NCI-H1417 treated with DMSO at 0.1 percent for 48 hours (cell line): ENCODE data around the gene NRARP.

Experiments
- DNase-seq: peaks from one replicate; lab custom pipeline; 2025; lab: John Stamatoyannopoulos, UW

The NRARP gene

DNA sequence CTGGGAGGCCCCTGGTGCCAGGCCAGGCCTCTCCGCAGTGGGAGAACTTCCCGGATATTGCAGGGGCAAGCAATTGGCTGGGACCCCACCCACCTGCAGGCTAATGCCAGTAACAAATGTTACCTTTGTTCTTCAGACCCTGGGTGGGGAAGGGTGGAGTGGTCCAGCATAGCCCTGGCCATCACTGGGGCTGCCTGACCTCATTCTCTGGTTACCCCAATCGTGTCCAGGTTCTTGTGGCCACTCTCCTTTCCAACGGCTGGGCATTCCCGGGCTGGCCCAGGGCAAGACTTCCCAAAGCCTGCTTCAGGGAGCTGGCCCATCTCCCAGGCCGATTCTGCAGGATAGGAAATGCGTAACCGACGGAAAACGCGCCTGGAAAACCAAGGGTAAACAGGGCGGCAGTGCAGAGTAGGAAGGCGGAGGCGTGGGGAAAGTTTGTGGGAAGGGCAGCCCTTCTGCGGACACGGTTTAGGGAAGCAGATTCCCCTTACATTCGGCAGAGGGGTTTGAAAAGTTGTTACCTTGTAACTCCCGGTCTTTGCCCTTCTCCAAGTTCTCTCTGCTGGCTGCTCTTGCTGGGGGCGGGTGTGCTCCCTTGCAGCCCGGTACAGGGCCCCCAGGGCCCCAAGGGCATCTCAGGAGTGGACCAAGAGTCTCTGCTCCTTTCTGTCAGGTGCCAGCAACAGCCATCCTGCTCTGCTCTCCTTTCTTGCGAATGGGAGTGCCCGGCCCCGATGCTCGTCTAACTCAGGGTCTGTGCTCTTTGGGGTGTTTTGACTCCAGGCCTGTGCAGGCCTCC, 3.5 kb downstream of the NRARP start:
- DNase-seq, result no peak

DNA sequence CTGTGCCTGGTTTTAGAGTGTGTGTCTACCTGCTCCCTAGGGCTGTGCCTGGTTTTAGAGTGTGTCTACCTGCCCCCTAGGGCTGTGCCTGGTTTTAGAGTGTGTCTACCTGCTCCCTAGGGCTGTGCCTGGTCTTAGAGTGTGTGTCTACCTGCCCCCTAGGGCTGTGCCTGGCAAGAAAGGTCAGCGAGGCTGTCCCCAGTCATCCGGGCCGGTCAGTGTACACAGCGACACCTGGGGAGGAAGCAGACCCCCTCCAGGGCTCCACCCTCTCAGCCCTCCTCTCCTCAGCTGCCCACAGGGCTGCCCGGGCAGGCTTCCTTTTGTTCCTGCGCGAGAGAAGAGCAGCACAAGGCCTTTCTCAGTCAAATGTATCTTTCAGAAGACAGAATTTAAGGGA, 4.1 kb downstream of the NRARP start:
- no peak for DNase-seq

DNA sequence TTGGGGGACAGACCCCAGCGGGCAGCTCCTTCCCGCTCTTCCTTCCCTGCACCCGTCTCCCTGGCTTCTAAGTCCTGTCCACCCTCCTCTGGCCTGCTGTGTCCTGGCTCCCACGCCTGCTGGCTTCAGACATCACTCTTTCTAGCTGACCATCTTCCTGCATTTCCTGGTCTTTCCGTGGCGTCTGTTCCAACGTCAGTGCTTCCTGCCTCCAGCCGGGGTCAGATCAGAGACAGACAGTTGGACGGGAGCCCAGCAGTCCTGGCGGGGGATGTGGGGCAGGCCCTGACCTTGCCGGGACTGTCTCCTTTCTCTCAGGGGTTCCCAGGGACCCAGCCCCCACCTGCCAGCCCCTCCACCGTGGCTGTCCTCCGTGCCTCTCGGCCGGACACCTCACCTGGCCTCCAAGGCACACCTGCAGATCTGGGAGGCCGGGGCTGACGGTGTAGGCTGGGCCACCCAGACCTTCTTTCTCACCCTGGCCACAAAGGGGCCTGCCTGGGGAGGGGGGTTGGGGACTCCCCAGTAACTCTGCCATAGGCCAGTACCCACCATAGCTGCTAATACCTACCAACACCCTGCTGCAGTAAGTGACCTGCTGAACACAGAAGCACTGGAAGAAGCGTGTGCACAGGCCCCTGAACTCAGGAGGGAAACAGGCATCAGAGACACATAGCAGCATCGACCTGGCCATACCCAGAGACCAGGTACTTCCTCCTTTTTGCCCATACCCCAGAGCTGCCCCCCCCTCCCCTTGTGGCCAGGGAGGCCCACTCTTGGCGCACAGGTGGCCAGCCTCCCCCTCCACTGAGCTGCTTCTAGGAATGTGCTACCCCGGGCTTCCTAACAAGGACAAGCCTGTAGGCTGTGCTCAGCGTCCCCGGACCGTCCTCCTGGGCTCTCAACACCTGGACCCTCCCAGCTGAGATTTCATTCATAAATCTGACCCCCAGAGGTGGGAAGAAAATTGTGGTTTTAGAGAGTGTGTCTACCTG, 5.1 kb downstream of the NRARP start:
- DNase-seq, result no peak

DNA sequence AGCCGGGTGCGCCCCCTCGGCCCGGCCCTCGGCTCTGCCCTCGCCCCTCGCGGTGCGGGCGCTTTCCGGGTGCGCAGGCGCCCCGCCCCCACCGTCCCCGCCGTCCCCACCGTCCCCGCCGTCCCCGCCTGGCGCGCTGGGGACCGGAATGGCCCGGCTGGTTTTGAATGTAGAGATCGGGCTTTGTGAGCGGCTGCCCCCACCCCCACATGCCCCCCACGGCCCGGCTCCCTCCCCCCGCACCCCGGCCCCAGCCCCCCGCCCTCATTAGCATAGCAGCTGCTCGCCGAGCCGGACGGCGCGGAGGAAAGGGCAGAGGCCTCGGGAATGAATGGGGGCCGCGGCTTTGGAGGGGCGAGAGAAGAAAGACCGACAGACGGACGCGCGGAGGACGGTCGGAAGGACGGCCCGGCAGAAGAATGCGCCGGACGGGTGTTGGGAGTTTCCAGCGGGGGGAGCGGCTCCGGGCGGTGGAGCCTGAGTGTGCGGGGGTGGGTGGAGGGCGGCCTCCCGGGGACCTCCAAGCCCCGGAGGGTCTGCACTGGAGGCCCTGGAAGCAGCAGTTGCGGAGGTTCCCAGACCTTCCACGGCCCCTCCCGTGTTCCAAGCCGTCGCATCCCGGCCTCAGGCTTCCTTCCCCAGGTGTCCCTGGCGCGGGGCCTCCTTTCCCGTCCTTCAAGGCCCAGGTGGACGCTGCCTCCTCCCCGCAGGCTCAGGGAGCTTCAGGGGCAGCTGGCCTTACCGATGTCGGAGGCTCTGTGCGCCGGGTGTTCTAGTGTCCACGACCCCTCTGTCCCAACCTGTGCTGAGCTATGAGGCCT, 6.0 kb downstream of the NRARP start:
- no peak for DNase-seq

- no peak for DNase-seq
Observed at GRCh38 chr9:137295238-137295811, 6.7 kb downstream of the NRARP start.

- no peak for DNase-seq
Observed at GRCh38 chr9:137294681-137295237, 7.3 kb downstream of the NRARP start.

GRCh38 chr9:137294091-137294680, 7.9 kb downstream of the NRARP start:
- no peak for DNase-seq

DNA sequence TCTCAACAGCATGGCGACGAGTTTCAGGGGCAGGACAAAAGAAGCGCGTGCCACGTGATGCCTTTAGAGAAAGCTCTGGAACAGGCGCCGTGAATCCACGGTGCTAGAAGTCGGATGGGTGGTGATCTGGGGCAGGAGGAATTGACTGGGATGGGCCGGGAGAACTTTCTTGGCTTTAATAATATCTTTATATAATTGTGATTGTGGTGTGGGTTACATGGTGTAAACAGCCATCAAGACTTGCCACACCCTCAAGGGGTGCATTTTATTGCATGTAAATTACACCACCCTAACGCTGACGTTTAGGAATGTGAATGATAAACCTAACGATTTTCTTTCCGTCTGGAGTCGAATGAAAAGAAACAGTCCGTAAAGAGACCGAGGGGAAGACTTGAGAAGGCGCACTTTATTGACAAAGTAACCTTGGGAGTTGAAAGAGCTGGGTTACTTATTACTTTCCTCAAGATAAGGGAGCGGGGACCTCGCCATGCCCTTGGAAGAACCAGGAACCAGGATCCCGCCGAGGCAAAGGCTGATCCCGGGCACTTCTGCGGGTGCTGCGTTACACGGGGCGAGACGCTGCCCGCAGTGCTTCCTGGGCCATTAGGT, 8.5 kb downstream of the NRARP start:
- no peak for DNase-seq

- no peak for DNase-seq
Observed at GRCh38 chr9:137293094-137293481, 9.0 kb downstream of the NRARP start.

DNA sequence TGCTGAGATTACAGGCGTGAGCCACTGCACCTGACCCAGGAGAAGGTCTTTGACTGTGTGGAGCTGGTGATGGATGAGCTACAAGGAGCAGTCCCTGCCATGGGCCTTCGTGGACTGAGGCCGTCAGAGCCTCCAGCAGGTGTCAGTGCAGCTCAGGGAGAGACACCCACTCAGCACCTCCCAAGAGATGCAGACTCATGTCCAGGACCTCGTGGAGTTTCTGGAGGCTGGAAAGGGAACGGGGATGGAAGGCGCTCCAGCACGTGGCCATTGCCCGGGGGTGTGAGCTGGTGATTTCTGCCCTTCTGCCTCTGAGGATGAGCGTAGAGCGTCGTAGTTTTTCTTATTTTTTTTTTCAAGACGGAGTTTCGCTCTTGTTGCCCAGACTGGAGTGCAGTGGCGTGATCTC, 15.1 kb downstream of the NRARP start:
- DNase-seq, result no peak

DNA sequence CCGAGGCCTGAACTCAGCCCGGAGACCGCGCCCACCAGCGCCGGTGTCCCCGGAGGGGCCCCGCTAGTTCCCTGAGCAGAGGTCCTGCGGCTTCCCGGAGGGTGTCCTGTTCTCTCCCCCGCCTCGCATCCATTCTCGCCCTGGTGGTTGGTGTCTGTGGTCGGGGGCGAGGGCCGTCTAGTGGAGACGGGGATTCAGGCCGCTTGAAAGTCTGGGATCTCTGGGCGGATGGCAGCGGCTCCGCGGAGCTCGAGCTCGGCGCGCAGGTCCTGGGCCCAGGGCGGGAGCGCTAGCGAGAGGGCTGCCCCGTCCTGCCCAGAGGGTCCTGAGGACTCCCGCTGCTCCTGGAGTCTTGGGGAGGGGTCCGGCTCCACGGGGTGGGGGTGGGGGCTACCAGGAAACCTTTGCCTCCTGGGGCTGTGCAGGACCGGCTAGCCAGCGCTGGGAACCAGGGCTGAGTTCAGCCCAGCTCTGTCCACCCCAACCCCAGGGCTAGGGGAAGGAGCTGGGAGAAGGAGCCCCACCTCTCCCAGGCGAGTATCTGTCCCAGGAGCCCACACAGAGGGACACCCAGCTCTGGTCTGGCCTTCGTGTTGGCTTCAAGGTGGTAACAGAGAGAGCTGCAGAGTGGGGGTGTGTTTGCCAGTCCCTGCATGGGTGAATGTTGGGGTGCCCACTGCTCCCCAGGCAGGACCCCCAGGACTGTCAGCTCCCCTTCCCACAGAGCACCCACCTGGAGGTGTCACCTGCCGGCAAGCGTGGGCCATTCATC, 20.5 kb downstream of the NRARP start:
- no peak for DNase-seq

DNA sequence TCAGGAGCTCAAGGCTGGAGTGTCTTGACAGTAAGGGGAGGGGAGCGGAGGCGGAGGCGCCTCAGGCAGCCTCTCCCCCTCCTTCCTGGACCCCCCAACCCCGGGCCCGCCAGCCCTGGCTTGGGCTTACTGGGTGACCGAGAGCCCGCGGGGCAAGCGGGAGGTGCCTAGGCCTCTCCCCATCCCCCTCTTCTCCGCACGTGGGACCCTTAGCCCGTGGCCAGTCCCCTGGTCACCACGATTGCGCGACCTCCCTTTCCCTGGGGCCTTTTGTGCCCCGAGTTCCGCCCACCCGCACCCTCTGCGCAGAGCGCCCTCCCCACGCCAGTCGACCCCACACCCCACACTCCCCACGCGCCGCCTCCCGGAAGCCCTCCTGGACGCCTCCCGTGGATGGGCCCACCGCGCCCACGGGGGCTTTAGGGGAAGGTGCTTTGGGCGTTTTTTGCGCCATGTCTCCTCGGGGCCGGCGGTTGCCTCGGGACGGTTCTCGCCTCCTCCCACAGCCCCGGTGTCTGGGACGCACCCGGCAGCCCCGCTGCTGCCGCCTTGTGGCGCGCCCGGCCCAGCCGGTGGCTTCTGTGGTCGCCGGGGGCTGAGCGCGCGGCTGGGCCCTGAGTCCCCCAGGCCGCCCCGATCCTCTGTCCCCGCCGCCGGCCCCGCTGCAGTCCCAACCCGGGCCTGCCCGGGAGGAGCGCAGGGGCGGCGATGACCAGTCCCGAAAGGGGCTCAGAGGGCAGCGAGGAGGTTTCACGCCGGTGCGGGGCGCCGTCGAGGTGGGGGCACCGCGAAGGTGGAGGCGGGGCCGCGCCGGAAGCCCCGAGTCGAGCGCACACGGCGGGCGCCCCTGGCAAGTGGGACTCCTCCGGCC, 21.4 kb downstream of the NRARP start:
- no peak for DNase-seq

- DNase-seq, result no peak
Observed at GRCh38 chr9:137279741-137280473, 22.2 kb downstream of the NRARP start.

DNA sequence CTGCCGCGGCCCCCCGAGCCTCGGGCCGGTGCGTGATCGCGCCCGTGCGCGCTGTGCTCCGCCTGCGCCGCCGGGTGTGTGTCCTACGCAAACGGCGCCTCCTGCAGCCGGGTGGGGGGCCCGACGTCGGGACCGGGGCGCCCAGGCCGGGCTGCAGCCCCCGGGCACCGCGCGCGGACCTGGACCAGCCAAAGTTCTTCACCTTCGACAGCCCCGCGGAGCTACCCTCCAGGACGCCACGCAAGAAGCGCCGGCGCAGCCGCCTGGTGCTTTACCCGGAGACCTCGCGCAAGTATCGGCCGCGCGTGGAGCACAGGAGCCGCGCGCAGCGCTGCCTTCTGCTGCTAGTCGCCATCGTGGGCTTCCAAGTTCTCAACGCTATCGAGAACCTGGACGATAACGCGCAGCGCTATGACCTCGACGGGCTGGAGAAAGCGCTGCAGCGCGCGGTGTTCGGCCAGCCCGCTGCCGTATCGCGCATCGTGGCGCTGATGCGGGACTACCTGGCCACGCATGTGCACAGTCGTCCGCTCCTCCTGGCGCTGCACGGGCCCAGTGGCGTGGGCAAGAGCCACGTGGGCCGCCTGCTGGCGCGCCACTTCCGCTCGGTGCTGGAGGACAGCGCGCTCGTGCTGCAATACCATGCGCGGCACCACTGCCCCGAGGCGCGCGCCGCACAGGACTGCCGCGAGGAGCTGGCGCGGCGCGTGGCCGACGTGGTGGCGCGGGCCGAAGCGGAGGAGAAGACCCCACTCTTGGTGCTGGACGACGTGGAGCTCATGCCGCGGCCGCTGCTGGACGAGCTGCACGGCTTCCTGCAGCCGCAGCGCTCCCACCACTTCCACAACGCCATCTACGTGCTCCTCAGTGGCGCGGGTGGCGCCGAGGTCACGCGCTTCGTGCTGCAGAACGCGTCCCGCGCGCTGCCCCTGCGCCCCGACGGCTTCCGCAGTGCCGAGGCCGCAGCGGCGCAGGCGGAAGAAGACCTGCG, 23.1 kb downstream of the NRARP start:
- DNase-seq, result no peak

GRCh38 chr9:137278061-137278701, 23.9 kb downstream of the NRARP start:
- no peak for DNase-seq

GRCh38 chr9:137277329-137278041, 24.6 kb downstream of the NRARP start, which contains the start of gene TOR4A:
Gene TOR4A, plus strand, starts transcription at chr9:137277726. Its CDS starts 964 bp downstream, at chr9:137278690.
- DNase-seq, result no peak
